ENCODE data around the gene CMTR1. TPM values are rescaled to one million over a fixed set of nuclear protein-coding genes. Genes with fewer than 3 reads are reported as not detected.
A peak's percentile ranks its signal among the peaks of the same experiment; 100 is the strongest.

CMTR1 gene
- total and polyA plus RNA-seq, 2 of the 13 experiments (the other 11 are each of a cell fraction or from before 2014, with no cell fraction given) = 19.7 to 55.2 TPM

GRCh38 chr6:37499433-37500293 lies 66.6 kb downstream of the CMTR1 start, which contains the start of gene CCDC167 (continued):
- TF ChIP-seq TFAP4 (IDR thresholded peaks at IDR 0.05; ENCODE audit: borderline replicate concordance, low read depth) = no peak
- TF ChIP-seq ZNF274 (CRISPR knock-in tag; IDR thresholded peaks at IDR 0.05) = peak; percentile 77; the same call in 1 of the 2 replicates
- peak; percentile 65; the same call in 1 of the 2 replicates for TF ChIP-seq ZNF879 (CRISPR knock-in tag; IDR thresholded peaks at IDR 0.05)
- TF ChIP-seq, protein P1, sequence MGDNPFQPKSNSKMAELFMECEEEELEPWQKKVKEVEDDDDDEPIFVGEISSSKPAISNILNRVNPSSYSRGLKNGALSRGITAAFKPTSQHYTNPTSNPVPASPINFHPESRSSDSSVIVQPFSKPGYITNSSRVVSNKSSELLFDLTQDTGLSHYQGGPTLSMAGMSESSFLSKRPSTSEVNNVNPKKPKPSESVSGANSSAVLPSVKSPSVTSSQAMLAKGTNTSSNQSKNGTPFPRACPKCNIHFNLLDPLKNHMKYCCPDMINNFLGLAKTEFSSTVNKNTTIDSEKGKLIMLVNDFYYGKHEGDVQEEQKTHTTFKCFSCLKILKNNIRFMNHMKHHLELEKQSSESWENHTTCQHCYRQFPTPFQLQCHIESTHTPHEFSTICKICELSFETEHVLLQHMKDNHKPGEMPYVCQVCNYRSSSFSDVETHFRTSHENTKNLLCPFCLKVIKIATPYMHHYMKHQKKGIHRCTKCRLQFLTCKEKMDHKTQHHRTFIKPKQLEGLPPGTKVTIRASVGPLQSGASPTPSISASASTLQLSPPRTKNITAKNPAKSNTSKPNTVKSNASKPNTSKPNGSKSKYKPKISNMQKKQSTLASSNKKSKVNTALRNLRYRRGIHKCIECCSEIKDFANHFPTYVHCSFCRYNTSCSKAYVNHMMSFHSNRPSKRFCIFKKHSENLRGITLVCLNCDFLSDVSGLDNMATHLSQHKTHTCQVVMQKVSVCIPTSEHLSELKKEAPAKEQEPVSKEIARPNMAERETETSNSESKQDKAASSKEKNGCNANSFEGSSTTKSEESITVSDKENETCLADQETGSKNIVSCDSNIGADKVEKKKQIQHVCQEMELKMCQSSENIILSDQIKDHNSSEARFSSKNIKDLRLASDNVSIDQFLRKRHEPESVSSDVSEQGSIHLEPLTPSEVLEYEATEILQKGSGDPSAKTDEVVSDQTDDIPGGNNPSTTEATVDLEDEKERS (CRISPR knock-in tag; IDR thresholded peaks at IDR 0.05) = no peak
- peak; percentile 89 for TF ChIP-seq POGZ (CRISPR knock-in tag; IDR thresholded peaks at IDR 0.05)
- peak; percentile 76; the same call in 1 of the 2 replicates for TF ChIP-seq ZNF788 (CRISPR knock-in tag; IDR thresholded peaks at IDR 0.05; ENCODE audit: borderline replicate concordance)
- TF ChIP-seq JUNB (CRISPR knock-in tag; IDR thresholded peaks at IDR 0.05; ENCODE audit: borderline replicate concordance) = no peak
- TF ChIP-seq IRX3 (CRISPR knock-in tag; IDR thresholded peaks at IDR 0.05; ENCODE audit: borderline replicate concordance, low read depth) = peak; percentile 76; the same call in 1 of the 2 replicates
- no peak; the same call in 1 of the 2 replicates for TF ChIP-seq SIX4 (CRISPR knock-in tag; IDR thresholded peaks at IDR 0.05)
- peak; percentile 33 to 54; a peak in 2 of 4 replicates for TF ChIP-seq HMGXB4 (CRISPR knock-in tag; IDR thresholded peaks at IDR 0.05; ENCODE audit: borderline replicate concordance in 1 of 2, low read depth in 1 of 2)
- no peak for TF ChIP-seq SETDB1 (CRISPR knock-in tag; IDR thresholded peaks at IDR 0.05; ENCODE audit: borderline replicate concordance)
- TF ChIP-seq ZNF839 (CRISPR knock-in tag; IDR thresholded peaks at IDR 0.05; ENCODE audit: borderline replicate concordance) = no peak
- TF ChIP-seq, protein P2, sequence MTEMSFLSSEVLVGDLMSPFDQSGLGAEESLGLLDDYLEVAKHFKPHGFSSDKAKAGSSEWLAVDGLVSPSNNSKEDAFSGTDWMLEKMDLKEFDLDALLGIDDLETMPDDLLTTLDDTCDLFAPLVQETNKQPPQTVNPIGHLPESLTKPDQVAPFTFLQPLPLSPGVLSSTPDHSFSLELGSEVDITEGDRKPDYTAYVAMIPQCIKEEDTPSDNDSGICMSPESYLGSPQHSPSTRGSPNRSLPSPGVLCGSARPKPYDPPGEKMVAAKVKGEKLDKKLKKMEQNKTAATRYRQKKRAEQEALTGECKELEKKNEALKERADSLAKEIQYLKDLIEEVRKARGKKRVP (CRISPR knock-in tag; IDR thresholded peaks at IDR 0.05) = no peak
- TF ChIP-seq ZNF782 (CRISPR knock-in tag; IDR thresholded peaks at IDR 0.05; ENCODE audit: borderline replicate concordance) = no peak
- TF ChIP-seq, protein P3, sequence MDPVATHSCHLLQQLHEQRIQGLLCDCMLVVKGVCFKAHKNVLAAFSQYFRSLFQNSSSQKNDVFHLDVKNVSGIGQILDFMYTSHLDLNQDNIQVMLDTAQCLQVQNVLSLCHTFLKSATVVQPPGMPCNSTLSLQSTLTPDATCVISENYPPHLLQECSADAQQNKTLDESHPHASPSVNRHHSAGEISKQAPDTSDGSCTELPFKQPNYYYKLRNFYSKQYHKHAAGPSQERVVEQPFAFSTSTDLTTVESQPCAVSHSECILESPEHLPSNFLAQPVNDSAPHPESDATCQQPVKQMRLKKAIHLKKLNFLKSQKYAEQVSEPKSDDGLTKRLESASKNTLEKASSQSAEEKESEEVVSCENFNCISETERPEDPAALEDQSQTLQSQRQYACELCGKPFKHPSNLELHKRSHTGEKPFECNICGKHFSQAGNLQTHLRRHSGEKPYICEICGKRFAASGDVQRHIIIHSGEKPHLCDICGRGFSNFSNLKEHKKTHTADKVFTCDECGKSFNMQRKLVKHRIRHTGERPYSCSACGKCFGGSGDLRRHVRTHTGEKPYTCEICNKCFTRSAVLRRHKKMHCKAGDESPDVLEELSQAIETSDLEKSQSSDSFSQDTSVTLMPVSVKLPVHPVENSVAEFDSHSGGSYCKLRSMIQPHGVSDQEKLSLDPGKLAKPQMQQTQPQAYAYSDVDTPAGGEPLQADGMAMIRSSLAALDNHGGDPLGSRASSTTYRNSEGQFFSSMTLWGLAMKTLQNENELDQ (CRISPR knock-in tag; IDR thresholded peaks at IDR 0.05; ENCODE audit: borderline replicate concordance) = no peak
- no peak for TF ChIP-seq MEIS1 (CRISPR knock-in tag; IDR thresholded peaks at IDR 0.05; ENCODE audit: borderline replicate concordance)
- no peak for TF ChIP-seq JUND (CRISPR knock-in tag; IDR thresholded peaks at IDR 0.05)
- peak; percentile 66 for TF ChIP-seq PHF5A (CRISPR knock-in tag; IDR thresholded peaks at IDR 0.05; ENCODE audit: low read depth, unreplicated experiment)

Data from HepG2 (cell line).